Muscle layer of duodenum (tissue), 2 donors: Measurements from ENCODE around the gene ZPLD1.
A peak's percentile ranks its signal among the peaks of the same experiment; 100 is the strongest.

Experiments used
- H3K27ac ChIP-seq: one replicate; pipeline ENCODE4 v1.7.0; 2013; ENCODE audit warnings: mild to moderate bottlenecking, low read length
- H3K27me3 ChIP-seq: one replicate; pipeline ENCODE4 v1.7.0; 2013; ENCODE audit warnings: low read depth, mild to moderate bottlenecking, control low read depth, low read length
- H3K36me3 ChIP-seq, 2 donors: one replicate each; pipeline ENCODE4 v1.7.0; 2013; ENCODE audit warnings: low read length in 2 of 2, control low read depth in 1 of 2, mild to moderate bottlenecking in 1 of 2; ENCODE audit not compliant: insufficient read depth in 2 of 2, control insufficient read depth in 1 of 2
- H3K4me1 ChIP-seq, 2 donors: one replicate each; pipeline ENCODE4 v1.7.0; 2013; ENCODE audit warnings: low read length in 2 of 2, mild to moderate bottlenecking in 2 of 2, control low read depth in 1 of 2, moderate library complexity in 1 of 2; ENCODE audit not compliant: insufficient read depth in 2 of 2, control insufficient read depth in 1 of 2
- H3K4me3 ChIP-seq, 2 donors: one replicate each; pipeline ENCODE4 v1.7.0; 2013; ENCODE audit warnings: low read length in 2 of 2, low read depth in 1 of 2, mild to moderate bottlenecking in 1 of 2
- H3K9me3 ChIP-seq, 2 donors: one replicate each; pipeline ENCODE4 v1.7.0; 2013; ENCODE audit warnings: low read length in 2 of 2, control low read depth in 1 of 2, mild to moderate bottlenecking in 1 of 2; ENCODE audit not compliant: control insufficient read depth in 1 of 2
- donor health status: healthy.

ZPLD1 gene

DNA sequence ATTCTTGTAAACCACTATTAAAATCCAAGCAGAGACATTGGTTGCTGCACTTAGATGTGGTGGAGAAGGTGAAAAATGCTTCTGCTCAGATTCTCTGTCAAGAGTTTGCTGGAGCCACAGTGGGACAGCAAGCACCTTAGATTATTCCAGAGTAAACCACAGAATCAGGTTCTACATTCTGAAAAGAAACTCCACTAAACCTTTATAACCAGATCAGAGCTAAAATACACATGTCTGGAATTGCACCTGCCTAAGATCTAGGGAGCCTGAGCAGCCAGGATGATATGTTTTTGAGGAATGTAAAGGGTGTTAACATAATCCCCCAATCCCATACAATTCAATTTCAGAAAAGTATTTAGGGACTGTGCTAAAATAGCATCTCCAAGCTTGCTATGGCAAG lies at the start of gene ZPLD1:
Gene ZPLD1, plus strand, starts transcription at position 301 of the 400 bp plus-strand sequence. CDS start 3,473 bp downstream, outside the sequence.
- no peaks in the 10 kb centered on the region for H3K27me3 ChIP-seq
- H3K4me3 ChIP-seq: no peak within 1 kb of the TSS
- no peak within 1 kb of the TSS for H3K27ac ChIP-seq
- no peaks in the 10 kb centered on the region for H3K4me1 ChIP-seq
- H3K36me3 ChIP-seq: no peaks in the 10 kb centered on the region
- no peaks in the 10 kb centered on the region for H3K9me3 ChIP-seq

DNA sequence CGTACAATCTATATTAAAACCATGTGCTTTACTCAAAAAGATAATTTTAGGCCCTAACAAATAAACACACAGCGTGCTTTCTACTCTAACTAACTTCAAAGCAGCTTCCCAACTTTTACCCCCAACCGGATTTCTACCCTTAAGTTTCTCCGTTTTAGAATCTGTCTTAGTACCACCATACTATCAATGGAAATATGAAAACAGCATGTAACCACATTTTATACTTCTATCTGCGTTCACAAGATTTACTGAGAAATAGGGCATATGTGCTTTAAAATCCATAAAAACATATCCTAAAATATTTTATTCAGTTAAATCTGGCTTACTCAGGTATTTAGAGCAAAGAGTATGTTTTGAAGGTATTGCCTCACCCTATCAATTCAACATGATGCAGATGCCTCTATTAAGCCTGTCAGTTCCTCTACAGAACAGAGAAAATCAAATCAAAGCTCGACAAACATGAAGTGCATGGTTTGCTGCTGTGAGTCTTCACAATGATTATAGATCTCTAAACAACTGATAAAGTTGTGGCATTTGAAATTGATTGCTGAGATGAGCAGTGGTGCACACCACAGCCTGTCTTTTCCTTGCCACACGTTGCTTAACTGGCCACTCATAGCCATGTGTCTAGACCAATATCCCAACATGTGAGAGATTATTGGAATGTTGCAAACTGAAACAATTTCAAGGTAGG lies 44.5 kb upstream of the ZPLD1 start:
- Histone ChIP-seq H3K4me1 (no peaks in the 10 kb centered on the region), H3K4me3 (no peak overlapping the region)

DNA sequence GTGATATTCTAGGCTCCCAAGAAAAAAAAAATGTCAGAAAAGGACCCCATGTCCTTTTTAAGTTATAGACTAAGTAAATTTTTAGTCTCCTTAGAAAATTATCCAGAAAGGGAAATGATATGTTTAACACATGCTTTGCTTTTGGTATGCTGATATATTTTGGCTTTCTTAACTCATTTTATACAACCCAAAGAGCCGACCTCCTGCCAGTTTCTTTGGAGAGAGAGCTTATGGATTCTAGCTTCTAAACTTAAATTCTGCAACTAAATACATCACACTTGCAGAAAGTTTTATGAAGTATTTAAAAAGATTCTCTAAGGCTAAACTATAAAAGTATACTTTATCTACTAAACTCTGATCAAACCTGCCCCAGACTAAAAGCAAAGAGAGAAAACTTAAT lies 43.9 kb upstream of the ZPLD1 start:
- no peak overlapping the region for H3K4me3 ChIP-seq
- no peaks in the 10 kb centered on the region for H3K27me3 ChIP-seq
- H3K36me3 ChIP-seq: no peaks in the 10 kb centered on the region
- H3K27ac ChIP-seq: no peak overlapping the region
- no peaks in the 10 kb centered on the region for H3K9me3 ChIP-seq
- no peaks in the 10 kb centered on the region for H3K4me1 ChIP-seq

More for the DNA sequence above, 44.5 kb upstream of the ZPLD1 start:
- Histone ChIP-seq H3K27ac (no peak overlapping the region), H3K36me3 (no peaks in the 10 kb centered on the region), H3K9me3 (no peaks in the 10 kb centered on the region), H3K27me3 (no peaks in the 10 kb centered on the region)

DNA sequence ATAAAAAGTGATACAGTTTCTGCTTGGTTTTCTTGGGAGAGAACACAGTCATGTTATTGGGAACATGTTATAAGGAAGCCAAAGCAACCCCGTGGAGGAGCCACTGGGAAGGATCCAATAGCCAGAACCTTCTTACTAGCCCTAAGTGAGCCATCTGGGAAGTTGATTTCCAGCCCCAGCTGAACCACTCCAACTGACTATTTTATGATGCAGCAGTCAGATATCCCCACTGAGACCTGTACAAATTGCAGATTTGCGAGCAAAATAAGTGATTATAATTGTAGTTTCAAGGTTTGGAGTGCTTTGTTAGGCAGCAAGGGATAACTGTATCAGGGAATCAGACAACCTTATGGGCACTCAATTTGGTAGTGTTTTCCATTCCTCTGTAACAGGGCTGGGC lies 43.3 kb upstream of the ZPLD1 start:
- no peak overlapping the region for H3K27ac ChIP-seq
- no peaks in the 10 kb centered on the region for H3K36me3 ChIP-seq
- H3K4me1 ChIP-seq: no peaks in the 10 kb centered on the region
- H3K4me3 ChIP-seq: no peak overlapping the region
- H3K9me3 ChIP-seq: no peaks in the 10 kb centered on the region
- no peaks in the 10 kb centered on the region for H3K27me3 ChIP-seq

DNA sequence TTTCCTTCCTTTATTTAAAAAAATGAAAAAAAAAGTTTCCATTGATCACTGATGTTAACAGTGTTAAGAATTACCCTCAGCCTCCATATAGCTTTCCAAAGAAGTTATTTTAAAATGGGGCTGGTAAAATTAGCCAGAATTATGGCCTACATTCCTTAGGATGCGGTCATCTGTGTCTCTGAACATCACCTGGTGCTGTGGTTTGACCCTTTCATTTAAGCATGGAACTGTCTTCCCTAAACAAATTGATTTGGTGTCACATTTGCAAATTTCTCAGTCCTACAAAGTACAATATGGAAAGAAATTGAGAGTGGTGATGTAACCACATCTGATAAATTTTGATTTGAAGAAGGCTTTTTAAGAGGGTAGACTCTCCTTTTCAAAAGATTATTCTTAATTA lies 40.3 kb upstream of the ZPLD1 start:
- H3K4me1 ChIP-seq: no peaks in the 10 kb centered on the region
- H3K27ac ChIP-seq: no peak overlapping the region
- no peak overlapping the region for H3K4me3 ChIP-seq
- no peaks in the 10 kb centered on the region for H3K9me3 ChIP-seq
- H3K27me3 ChIP-seq: no peaks in the 10 kb centered on the region
- H3K36me3 ChIP-seq: no peaks in the 10 kb centered on the region

DNA sequence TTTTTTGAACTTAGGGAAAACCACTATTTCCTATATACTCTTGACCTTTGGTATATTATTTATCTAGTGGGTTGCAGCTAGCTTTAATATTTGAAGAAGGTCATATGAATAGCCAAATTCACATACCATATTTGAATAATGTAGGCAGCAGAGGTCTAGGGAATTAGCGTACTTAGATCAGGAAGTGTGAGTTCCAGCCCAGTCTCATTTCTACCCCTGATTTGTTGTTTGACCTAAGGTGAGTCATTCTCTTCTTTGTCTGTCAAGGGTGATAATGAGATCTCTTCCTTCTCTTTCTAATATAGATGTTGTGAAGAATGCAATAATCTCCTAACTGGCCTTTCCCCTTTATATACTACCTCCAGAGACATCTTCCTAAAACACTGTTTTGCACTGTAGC lies 36.6 kb upstream of the ZPLD1 start:
- Histone ChIP-seq H3K4me1 (no peaks in the 10 kb centered on the region), H3K36me3 (no peaks in the 10 kb centered on the region), H3K9me3 (no peaks in the 10 kb centered on the region), H3K27ac (no peak overlapping the region), H3K27me3 (no peaks in the 10 kb centered on the region), H3K4me3 (no peak overlapping the region)

DNA sequence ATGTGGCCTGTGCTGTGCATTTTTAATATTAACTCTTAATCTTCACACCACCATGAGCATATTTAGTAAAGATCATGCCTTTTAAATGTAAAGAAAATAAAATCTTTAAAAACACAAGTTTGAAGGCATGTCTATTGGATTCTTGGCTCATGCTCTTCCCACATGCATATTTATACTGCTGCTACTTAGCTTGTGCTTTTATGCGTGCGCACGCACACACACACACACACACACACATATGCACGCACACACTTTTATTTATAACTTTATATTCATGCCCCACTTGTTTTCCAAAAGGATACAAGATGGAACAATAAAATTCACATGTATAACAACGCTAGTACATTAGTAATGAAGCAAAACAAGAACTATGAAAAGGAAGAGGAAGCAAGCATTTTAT lies 36.1 kb upstream of the ZPLD1 start:
- H3K36me3 ChIP-seq: no peaks in the 10 kb centered on the region
- no peak overlapping the region for H3K4me3 ChIP-seq
- H3K4me1 ChIP-seq: no peaks in the 10 kb centered on the region
- no peaks in the 10 kb centered on the region for H3K27me3 ChIP-seq
- no peaks in the 10 kb centered on the region for H3K9me3 ChIP-seq
- no peak overlapping the region for H3K27ac ChIP-seq

DNA sequence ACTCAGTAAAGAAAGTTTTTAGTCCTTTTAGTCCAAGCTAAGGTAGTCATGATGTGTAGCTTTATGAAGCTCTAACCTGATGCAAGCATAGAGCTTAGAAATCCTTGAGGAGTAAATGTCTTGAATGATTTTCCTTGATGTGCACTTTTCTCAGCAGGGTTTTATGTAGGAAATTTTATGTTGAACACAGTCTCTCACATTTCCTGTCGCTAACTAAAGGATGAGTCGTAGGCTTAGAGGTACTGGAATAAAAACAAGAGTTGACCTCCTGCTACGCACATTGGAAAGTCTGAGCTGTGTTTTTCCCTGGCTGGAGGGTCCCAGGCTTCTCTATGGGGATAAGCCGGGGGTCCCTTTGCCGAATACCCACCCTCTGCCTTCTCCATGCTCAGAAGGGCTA lies 34.7 kb upstream of the ZPLD1 start:
- H3K36me3 ChIP-seq: no peaks in the 10 kb centered on the region
- no peaks in the 10 kb centered on the region for H3K4me1 ChIP-seq
- no peak overlapping the region for H3K27ac ChIP-seq
- H3K4me3 ChIP-seq: no peak overlapping the region
- no peaks in the 10 kb centered on the region for H3K27me3 ChIP-seq
- H3K9me3 ChIP-seq: no peaks in the 10 kb centered on the region

DNA sequence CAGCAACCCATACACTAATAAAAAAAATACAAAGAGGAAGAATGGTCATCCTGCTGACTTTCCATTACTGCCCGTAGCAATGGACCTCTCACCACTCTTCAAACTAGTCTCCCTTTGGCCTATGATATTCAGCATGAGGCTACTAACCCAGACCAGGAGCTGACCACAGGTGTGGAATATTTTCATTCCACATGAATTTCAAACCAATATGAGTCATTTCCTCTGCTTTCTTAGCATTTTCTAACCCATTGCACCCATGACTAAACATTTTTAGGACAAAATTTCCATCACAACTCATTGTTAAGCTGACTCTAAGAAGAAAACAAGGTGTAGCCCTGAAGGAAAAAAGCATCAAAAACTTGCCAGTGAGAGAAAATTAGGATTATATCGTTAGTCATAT lies 34.0 kb upstream of the ZPLD1 start:
- Histone ChIP-seq H3K27ac (no peak overlapping the region), H3K36me3 (no peaks in the 10 kb centered on the region), H3K4me1 (no peaks in the 10 kb centered on the region), H3K27me3 (no peaks in the 10 kb centered on the region), H3K9me3 (no peaks in the 10 kb centered on the region), H3K4me3 (no peak overlapping the region)

DNA sequence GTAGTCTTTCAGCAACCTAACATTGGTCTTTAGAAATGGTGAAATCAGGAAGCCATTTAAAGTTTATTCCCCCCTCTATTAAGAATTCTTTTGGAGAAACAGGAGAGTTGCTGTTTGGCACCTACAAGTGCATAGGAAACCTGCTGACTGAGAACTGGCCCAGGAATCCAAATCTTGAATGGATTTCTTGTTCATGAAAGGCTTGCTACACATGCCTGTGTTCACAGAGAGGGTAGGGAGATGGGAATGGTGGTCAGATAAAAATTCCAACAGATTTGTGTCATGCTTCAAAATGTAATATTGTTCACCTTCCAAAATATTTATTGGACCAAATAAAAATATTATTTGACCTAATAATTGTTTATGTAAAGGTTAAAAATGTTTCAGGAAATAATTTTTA lies 24.2 kb upstream of the ZPLD1 start:
- H3K9me3 ChIP-seq: no peaks in the 10 kb centered on the region
- H3K27ac ChIP-seq: no peak overlapping the region
- H3K4me1 ChIP-seq: no peaks in the 10 kb centered on the region
- H3K4me3 ChIP-seq: no peak overlapping the region
- H3K36me3 ChIP-seq: no peaks in the 10 kb centered on the region
- H3K27me3 ChIP-seq: no peaks in the 10 kb centered on the region

DNA sequence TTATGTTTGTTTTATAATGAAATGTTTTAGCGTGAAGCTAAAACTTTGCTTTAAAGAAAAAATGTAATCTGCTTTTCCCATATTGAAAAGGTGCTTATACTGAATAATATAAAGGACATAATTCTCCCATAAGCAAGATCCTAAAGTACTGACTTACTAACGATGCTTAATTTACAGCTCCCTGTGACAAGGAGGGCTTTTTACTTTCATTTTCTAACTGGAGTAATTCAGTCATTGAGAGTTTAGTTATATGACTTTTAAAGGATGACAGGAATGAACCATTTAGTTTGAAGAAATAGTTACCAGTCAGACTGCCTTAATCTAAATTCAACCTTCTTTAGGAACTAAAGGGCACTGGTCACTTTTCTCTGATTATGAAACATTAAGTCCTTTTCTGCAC lies 19.3 kb upstream of the ZPLD1 start:
- no peak overlapping the region for H3K27ac ChIP-seq
- H3K27me3 ChIP-seq: no peaks in the 10 kb centered on the region
- no peaks in the 10 kb centered on the region for H3K4me1 ChIP-seq
- H3K4me3 ChIP-seq: peak overlapping the region; percentile 6 to 19
- H3K36me3 ChIP-seq: no peaks in the 10 kb centered on the region
- H3K9me3 ChIP-seq: no peaks in the 10 kb centered on the region

DNA sequence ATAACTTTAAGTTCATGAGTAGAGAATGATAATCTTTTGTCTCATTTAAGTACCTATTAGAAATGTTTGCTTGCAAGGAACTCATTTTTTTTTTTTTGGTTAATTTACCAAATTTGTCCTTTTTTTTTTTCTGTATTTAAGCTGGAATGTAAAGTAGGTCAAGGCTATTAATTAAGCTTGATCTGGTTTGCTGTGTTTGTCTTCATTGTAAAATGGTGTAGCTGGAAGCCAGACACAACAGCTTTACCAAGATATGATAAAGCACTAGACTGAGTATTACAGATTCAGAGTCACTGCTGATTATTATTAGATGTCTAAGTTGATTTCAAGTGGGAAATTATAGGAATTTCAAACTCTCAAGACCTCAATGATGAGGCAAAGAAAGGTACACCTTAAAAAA lies 15.0 kb upstream of the ZPLD1 start:
- Histone ChIP-seq H3K27ac (no peak overlapping the region), H3K9me3 (no peaks in the 10 kb centered on the region), H3K4me3 (no peak overlapping the region), H3K36me3 (no peaks in the 10 kb centered on the region), H3K4me1 (no peaks in the 10 kb centered on the region), H3K27me3 (no peaks in the 10 kb centered on the region)
